Astrocyte (in vitro differentiated cells and primary cell): ENCODE results near the gene SHROOM2. TPM values are rescaled to one million over a fixed set of nuclear protein-coding genes. Genes with fewer than 3 reads are reported as not detected.
A peak's percentile ranks its signal among the peaks of the same experiment; 100 is the strongest.

Source experiments
- DNase-seq: peaks from one replicate; pipeline ENCODE4 v3.0.0-alpha.2; 2010; ENCODE audit warnings: low read depth
- FAIRE-seq: peaks from 2 replicates; lab custom pipeline; 2011; peaks lifted over from hg19 to GRCh38; lab: Jason Lieb, UNC
- H2AFZ ChIP-seq: 2 replicates; pipeline ENCODE4 v1.6.0; 2012; ENCODE audit warnings: low read depth, low read length, inconsistent platforms
- H3K27ac ChIP-seq: 2 replicates; pipeline ENCODE4 v1.5.1; 2011; ENCODE audit warnings: low read depth, low read length, inconsistent platforms
- H3K27me3 ChIP-seq: 2 replicates; pipeline ENCODE4 v1.6.0; 2011; ENCODE audit warnings: low read length, inconsistent platforms; ENCODE audit not compliant: insufficient read depth
- H3K36me3 ChIP-seq: 2 replicates; pipeline ENCODE4 v1.5.1; 2011; ENCODE audit warnings: low read length, inconsistent platforms; ENCODE audit not compliant: insufficient read depth
- H3K4me1 ChIP-seq: 2 replicates; pipeline ENCODE4 v1.5.1; 2011; ENCODE audit warnings: low read length, inconsistent platforms; ENCODE audit not compliant: insufficient read depth
- H3K4me2 ChIP-seq: 2 replicates; pipeline ENCODE4 v1.6.0; 2012; ENCODE audit warnings: low read length, inconsistent platforms
- H3K4me3 ChIP-seq: 2 replicates; pipeline ENCODE4 v1.5.1; 2011; ENCODE audit warnings: low read depth, mild to moderate bottlenecking, low read length, inconsistent platforms; ENCODE audit not compliant: insufficient read depth
- H3K79me2 ChIP-seq: 2 replicates; pipeline ENCODE4 v1.6.0; 2012; ENCODE audit warnings: mild to moderate bottlenecking, low read length, inconsistent platforms; ENCODE audit not compliant: insufficient read depth
- H3K9ac ChIP-seq: 2 replicates; pipeline ENCODE4 v1.6.0; 2012; ENCODE audit warnings: mild to moderate bottlenecking, low read length, inconsistent platforms
- H3K9me3 ChIP-seq: 2 replicates; pipeline ENCODE4 v1.5.1; 2012; ENCODE audit warnings: low read depth, mild to moderate bottlenecking, low read length, inconsistent platforms; ENCODE audit not compliant: insufficient read depth
- H4K20me1 ChIP-seq: 2 replicates; pipeline ENCODE4 v1.6.0; 2012; ENCODE audit warnings: low read length, inconsistent platforms; ENCODE audit not compliant: insufficient read depth
- H3K27ac Mint-ChIP-seq: one replicate; pipeline ENCODE4 v1.8.0; 2021; ENCODE audit warnings: mild to moderate bottlenecking, mixed read lengths; ENCODE audit not compliant: unreplicated experiment
- H3K27me3 Mint-ChIP-seq: one replicate; pipeline ENCODE4 v1.8.0; 2021; ENCODE audit warnings: low read depth, mixed read lengths; ENCODE audit not compliant: unreplicated experiment
- H3K36me3 Mint-ChIP-seq: one replicate; pipeline ENCODE4 v1.8.0; 2021; ENCODE audit warnings: low read depth, mixed read lengths; ENCODE audit not compliant: unreplicated experiment
- H3K4me1 Mint-ChIP-seq: one replicate; pipeline ENCODE4 v1.8.0; 2021; ENCODE audit warnings: low read depth, mixed read lengths; ENCODE audit not compliant: unreplicated experiment
- H3K4me3 Mint-ChIP-seq: one replicate; pipeline ENCODE4 v1.8.0; 2021; ENCODE audit warnings: mild to moderate bottlenecking, moderate library complexity, mixed read lengths; ENCODE audit not compliant: unreplicated experiment
- H3K9me3 Mint-ChIP-seq: one replicate; pipeline ENCODE4 v1.8.0; 2021; ENCODE audit warnings: mild to moderate bottlenecking, mixed read lengths; ENCODE audit not compliant: unreplicated experiment
- CTCF ChIP-seq: IDR thresholded peaks from 2 replicates; pipeline ENCODE4 v1.5.1; 2011; ENCODE audit warnings: low read depth, mild to moderate bottlenecking, inconsistent platforms, low read length, moderate library complexity; ENCODE audit not compliant: insufficient read depth
- EZH2 ChIP-seq: IDR thresholded peaks from 2 replicates; pipeline ENCODE4 v1.6.1; 2012; ENCODE audit warnings: mild to moderate bottlenecking, low read length, inconsistent platforms; ENCODE audit not compliant: insufficient read depth
- total RNA-seq: library from RNA; stranded (reverse); gene quantifications from 2 replicates; pipeline ENCODE4 v1.2.1, GENCODE V29; 2021

Gene SHROOM2
- total RNA-seq, 1 donor from 2014 or later = 15.9 TPM

GRCh38 chrX:9848718-9849479 is 62.7 kb downstream of the SHROOM2 start:
- Histone ChIP-seq H2AFZ (no peak overlapping the region), H3K4me3 (no peak overlapping the region), H3K9ac (no peak overlapping the region), H3K4me2 (no peak overlapping the region), H3K27me3 (no peaks in the 10 kb centered on the region), H4K20me1 (no peaks in the 10 kb centered on the region), H3K79me2 (no peaks in the 10 kb centered on the region), H3K9me3 (no peaks in the 10 kb centered on the region), H3K27ac (no peak overlapping the region), H3K4me1 (peaks cover 10% of the 10 kb centered on the region), H3K36me3 (no peaks in the 10 kb centered on the region)
- no peak for FAIRE-seq
- H3K4me3 Mint-ChIP-seq = no peak overlapping the region
- H3K27ac Mint-ChIP-seq = peak overlapping the region; percentile 47
- no peak for TF ChIP-seq CTCF
- no peak for TF ChIP-seq EZH2
- no peaks in the 10 kb centered on the region for H3K27me3 Mint-ChIP-seq
- DNase-seq = no peak
- no peaks in the 10 kb centered on the region for H3K36me3 Mint-ChIP-seq
- H3K4me1 Mint-ChIP-seq = peaks cover 22% of the 10 kb centered on the region
- no peaks in the 10 kb centered on the region for H3K9me3 Mint-ChIP-seq

GRCh38 chrX:9851890-9852289 is 65.7 kb downstream of the SHROOM2 start:
- Histone ChIP-seq H3K4me3 (no peak overlapping the region), H3K27ac (no peak overlapping the region), H4K20me1 (no peaks in the 10 kb centered on the region), H3K79me2 (no peaks in the 10 kb centered on the region), H3K9ac (no peak overlapping the region), H3K9me3 (no peaks in the 10 kb centered on the region), H3K36me3 (no peaks in the 10 kb centered on the region), H3K4me1 (peaks cover 5% of the 10 kb centered on the region), H3K4me2 (no peak overlapping the region), H3K27me3 (no peaks in the 10 kb centered on the region), H2AFZ (no peak overlapping the region)
- Mint-ChIP-seq H3K36me3 (no peaks in the 10 kb centered on the region), H3K9me3 (no peaks in the 10 kb centered on the region), H3K27ac (no peak overlapping the region), H3K27me3 (no peaks in the 10 kb centered on the region), H3K4me1 (peaks cover 20% of the 10 kb centered on the region), H3K4me3 (no peak overlapping the region)
- DNase-seq (no peak), FAIRE-seq (no peak)
- no peak for TF ChIP-seq CTCF
- TF ChIP-seq EZH2 = no peak

GRCh38 chrX:9853307-9853706 is 67.1 kb downstream of the SHROOM2 start:
- Histone ChIP-seq H2AFZ (no peak overlapping the region), H3K9ac (no peak overlapping the region), H3K4me2 (no peak overlapping the region), H3K36me3 (no peaks in the 10 kb centered on the region), H3K4me3 (no peak overlapping the region), H3K9me3 (no peaks in the 10 kb centered on the region), H3K27me3 (no peaks in the 10 kb centered on the region), H3K79me2 (no peaks in the 10 kb centered on the region), H3K27ac (no peak overlapping the region), H3K4me1 (no peaks in the 10 kb centered on the region), H4K20me1 (no peaks in the 10 kb centered on the region)
- no peak for FAIRE-seq
- H3K9me3 Mint-ChIP-seq = no peaks in the 10 kb centered on the region
- no peaks in the 10 kb centered on the region for H3K27me3 Mint-ChIP-seq
- TF ChIP-seq EZH2 (no peak), CTCF (no peak)
- H3K36me3 Mint-ChIP-seq = no peaks in the 10 kb centered on the region
- H3K4me1 Mint-ChIP-seq = peaks cover 15% of the 10 kb centered on the region
- no peak for DNase-seq
- no peak overlapping the region for H3K27ac Mint-ChIP-seq
- H3K4me3 Mint-ChIP-seq = no peak overlapping the region
